SK-N-DZ (cell line): Measurements from ENCODE around the gene JMJD7. TPM values are rescaled to one million over a fixed set of nuclear protein-coding genes. Genes with fewer than 3 reads are reported as not detected.

Experiments
- DNase-seq: peaks from one replicate; pipeline ENCODE4 v3.0.0-alpha.2; 2015; ENCODE audit warnings: low spot score
- polyA plus RNA-seq, 2 experiments: library from polyadenylated mRNA; depleted of rRNA; stranded (reverse); fragments of >200 nt; gene quantifications; 2 replicates each; pipeline ENCODE4 v1.2.3, GENCODE V29; 2014

JMJD7 gene
- 9.5 and 10.0 TPM in 2 replicates for polyA plus RNA-seq (2014; cell fraction: cytosol; rRNA removed)
- 25.2 and 26.4 TPM in 2 replicates for polyA plus RNA-seq (2014; cell fraction: nucleus; rRNA removed)

- peak; percentile 71 for DNase-seq
Measured at GRCh38 chr15:41827880-41828806, at the start of gene JMJD7. Gene JMJD7, plus strand, starts transcription at chr15:41828092. Its CDS starts 33 bp downstream, at chr15:41828125.

- no peak for DNase-seq
Measured at GRCh38 chr15:41778521-41778920, 49.4 kb upstream of the JMJD7 start.

GRCh38 chr15:41779662-41780157 is 48.2 kb upstream of the JMJD7 start:
- DNase-seq = no peak

- DNase-seq = no peak
Measured at GRCh38 chr15:41780266-41780665, 47.6 kb upstream of the JMJD7 start.

- DNase-seq = no peak
Measured at GRCh38 chr15:41780727-41781126, 47.2 kb upstream of the JMJD7 start.

- no peak for DNase-seq
Measured at GRCh38 chr15:41782371-41783282, 45.3 kb upstream of the JMJD7 start.

- DNase-seq = no peak
Measured at GRCh38 chr15:41783296-41783695, 44.6 kb upstream of the JMJD7 start.

- DNase-seq = no peak
Measured at GRCh38 chr15:41788262-41788661, 39.6 kb upstream of the JMJD7 start.

GRCh38 chr15:41789236-41789635 is 38.7 kb upstream of the JMJD7 start:
- DNase-seq = no peak

- no peak for DNase-seq
Measured at GRCh38 chr15:41789662-41790061, 38.2 kb upstream of the JMJD7 start.

- DNase-seq = no peak
Measured at GRCh38 chr15:41790169-41790568, 37.7 kb upstream of the JMJD7 start.

- no peak for DNase-seq
Measured at GRCh38 chr15:41790756-41791546, 36.9 kb upstream of the JMJD7 start.

- no peak for DNase-seq
Measured at GRCh38 chr15:41791547-41791937, 36.4 kb upstream of the JMJD7 start.

GRCh38 chr15:41792000-41792637 is 35.8 kb upstream of the JMJD7 start:
- peak; percentile 61 for DNase-seq

- DNase-seq = no peak
Measured at GRCh38 chr15:41794081-41794480, 33.8 kb upstream of the JMJD7 start.

- DNase-seq = no peak
Measured at GRCh38 chr15:41795996-41796856, 31.7 kb upstream of the JMJD7 start.

GRCh38 chr15:41797201-41797944 is 30.5 kb upstream of the JMJD7 start:
- no peak for DNase-seq

- no peak for DNase-seq
Measured at GRCh38 chr15:41798607-41799487, 29.0 kb upstream of the JMJD7 start.
